SW480 (cell line): ENCODE results near the gene UGT2B11.
"Not testable (repeated sequence)": the region's sequence is repeated elsewhere in the genome, so short reads cannot be mapped to it uniquely, and the experiment has no call there.

Source experiments
- DNase-seq: peaks from one replicate; pipeline ENCODE4 v3.0.0-alpha.2; 2016; ENCODE audit warnings: low spot score

UGT2B11 gene

DNA sequence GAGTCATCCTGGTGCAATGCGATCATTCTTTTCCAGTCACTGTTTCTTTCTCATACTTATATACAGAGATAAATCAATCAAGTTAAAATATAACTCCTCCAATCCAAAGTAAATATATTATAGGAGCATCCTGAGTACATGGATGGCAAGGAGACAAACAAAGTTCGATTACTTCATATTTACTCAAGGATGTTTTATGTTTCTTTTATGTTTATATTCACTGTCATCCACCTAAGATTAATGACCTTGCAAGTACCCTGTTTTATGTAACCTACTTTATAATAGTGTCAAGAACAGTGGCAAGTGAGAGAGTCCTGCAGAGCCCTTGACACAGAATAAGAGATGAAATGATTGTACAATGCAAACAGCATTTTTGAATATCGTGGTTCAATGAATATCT is at the start of gene UGT2B11:
UGT2B11 (minus strand) TSS at position 33 of the 400 bp plus-strand sequence; CDS start at position 7, 26 bp downstream.
- DNase-seq, result no peak

DNA sequence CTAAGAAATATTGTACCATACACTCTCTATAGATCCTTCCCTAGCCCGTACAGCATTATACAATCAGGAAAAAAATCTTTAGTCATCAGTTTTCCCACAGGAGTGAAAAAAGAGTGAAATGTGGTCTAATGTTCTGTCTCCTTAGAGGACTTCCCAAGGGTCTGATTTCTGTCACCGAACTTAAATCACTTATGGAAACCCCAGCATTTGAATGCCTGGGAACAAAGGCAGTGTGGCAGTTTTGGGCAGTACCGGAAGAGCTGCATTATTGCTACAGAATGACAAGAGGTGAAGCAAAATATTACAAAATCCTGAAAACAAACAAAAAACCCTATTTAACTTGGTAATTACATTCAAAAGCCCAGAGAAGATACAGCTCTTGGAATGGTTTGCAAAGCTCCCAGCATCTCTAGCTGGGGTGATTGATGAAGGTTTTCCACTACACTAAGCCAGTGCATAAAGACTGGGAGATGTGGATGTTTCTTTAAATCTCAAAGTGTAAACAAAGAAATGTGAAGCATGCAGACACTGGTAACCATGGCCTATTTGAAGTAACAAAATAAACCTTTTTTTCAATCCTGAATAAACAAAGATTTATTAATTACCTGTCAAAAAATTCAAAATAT is 38.7 kb upstream of the UGT2B11 start:
- not testable (repeated sequence) for DNase-seq

DNA sequence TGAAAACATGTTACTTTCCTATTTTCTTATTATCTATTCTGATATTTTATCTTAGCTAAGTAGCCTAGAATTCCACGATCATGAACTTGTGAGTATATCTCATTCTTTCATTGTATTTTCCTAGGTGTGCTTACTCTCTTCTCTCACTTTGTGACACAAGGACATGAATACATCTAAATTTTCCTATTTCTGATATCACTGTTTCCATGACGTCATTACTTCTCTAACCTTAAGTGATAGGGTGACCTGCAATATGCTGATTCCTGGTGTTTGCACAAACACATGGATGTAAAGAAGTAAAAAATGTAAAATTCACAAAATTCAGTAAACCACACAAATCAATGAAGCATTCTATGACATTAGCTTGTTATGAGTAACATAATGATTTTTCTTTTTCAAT is 36.3 kb upstream of the UGT2B11 start:
- DNase-seq, result not testable (repeated sequence)

DNA sequence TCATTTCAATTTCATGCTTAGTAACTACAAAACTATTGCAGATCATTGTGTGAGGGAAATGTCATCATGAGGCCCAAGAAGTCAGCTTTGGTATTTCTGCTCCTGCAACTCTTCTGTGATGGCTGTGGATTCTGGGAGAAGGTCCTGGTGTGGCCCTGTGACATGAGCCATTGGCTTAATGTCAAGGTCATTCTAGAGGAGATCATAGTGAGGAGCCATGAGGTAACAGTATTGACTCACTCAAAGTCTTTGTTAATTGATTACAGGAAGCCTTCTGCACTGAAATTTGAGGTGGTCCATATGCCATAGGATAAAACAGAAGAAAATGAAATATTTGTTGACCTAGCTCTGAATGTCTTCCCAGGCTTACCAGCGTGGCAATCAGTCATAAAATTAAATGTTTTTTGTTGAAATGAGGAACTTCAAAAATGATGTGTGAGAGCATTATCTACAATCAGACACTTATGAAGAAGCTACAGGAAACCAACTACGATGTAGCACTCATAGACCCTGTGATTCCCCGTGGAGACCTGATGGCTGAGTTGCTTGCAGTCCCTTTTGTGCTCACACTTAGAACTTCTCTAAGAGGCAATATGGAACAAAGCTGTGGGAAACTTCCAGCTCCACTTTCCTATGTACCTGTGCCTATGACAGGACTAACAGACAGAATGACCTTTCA is 28.2 kb upstream of the UGT2B11 start:
- DNase-seq, result not testable (repeated sequence)

DNA sequence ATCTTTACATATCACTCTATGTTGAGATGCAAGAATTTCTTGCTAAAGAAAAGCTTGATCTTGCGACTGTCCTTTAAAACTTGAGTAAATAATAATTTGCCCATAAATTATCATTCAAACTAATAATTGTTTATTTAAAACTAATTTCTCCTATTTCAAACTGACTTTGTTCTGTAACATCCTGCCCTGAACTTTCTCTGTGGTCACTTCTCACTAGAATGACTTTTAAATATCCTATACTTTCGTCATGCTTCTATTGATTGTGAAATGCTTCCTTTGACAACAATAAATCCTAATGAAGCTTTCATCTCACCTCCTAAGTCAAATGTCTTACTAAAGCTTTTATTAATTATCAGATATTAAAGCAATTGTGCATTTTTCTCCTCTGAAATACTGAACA is 27.2 kb upstream of the UGT2B11 start:
- DNase-seq, result not testable (repeated sequence)

DNA sequence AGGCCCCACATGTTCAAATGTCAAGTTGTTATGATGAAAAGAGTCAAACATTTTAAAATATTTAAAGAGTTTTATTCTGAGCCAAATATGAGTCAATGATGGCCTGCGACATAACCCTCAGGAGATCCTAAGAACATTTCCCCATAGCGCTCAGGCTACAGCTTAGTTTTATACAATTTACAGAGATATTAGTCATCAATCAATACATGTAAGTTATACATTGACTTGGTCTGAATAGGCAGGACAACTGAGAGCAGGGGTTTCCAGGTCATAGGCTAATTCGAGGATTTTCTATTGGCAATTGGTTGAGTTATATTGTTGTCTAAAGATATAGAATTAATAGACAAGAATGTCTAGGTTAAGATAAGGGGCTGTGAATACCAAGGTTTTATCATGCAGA is 26.2 kb upstream of the UGT2B11 start:
- not testable (repeated sequence) for DNase-seq

DNA sequence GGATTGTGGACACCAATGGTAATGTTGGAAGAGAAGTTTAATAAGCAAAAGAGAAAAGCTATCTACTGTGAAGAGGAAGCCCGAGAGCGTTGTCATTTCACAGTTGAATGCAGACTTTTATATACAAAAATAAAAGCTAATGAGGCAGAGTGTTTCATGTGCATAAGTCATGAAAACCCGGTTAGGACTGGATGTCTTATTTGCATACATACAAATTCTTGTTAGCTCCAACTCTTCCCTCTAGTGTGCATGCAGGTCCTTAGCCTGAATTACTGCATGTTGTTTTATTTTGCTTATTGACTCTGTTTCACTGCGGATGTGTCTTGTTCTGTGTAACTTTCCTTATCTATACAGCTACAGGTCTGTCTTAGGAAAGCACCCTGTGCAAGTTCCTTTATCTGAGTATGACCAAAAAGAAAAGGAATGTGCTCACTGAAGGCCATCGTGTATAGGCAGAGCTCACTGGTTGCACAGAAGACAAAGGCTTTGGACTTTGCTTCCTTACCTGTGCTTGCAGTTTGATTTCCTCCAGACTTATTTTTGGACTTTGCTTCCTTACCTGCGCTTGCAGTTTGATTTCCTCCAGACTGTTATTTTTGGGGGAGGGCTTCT is 25.1 kb upstream of the UGT2B11 start:
- no peak for DNase-seq

DNA sequence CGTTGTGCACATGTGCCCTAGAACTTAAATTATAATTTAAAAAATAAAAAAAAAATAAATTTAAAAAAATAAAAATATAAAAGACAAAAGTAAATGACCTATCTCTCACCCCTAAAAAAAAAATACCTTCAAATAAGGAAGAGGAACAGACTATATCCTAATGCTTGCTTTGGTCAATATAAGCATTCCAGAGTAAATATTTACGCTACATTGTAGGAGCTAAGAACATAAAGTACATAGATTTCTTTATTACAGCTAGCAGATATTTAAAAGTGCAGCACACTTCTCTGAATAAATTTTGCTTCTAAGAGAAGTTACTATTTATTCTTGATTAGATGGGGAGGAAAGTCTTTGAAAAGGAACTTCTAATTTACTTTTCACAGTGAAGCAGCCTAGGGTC is 24.5 kb upstream of the UGT2B11 start:
- DNase-seq, result no peak

DNA sequence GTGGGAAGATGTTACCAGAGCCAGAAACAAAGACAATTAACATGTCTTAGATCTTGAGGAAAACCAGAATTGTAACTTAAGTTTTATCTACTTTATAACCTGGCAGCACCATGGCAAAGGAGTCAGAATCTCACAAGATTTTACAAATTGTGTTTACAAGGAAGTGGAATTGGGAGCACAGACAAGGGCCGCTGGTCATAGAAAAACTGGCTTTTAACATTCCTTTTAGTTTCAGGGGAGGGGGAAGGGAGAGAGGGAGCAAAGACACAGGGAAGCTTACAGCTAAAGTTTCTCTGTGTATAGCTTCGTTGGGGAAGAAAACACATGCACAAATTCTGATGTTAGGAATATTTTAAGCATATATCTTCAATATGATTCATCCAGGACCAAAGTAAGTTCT is 10.3 kb upstream of the UGT2B11 start:
- DNase-seq, result no peak

DNA sequence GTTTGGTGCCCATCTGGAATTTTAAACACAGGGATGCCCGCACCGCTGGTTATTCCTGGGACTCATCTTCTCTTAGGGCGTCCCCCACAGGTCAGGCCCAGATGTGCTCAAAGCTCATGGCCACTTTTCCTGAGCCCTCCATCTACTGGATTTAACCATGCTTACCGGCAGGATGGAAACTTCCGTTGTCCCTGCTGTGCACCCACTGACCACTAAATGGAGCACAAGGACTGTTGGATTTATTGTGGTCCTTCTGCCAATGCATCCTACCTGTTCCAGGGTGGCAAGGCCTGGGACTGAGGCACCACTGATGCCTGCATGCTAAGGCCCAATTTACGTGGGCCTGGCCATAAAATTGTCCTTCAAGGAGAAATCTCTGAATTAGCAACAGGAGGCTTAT is 8.7 kb upstream of the UGT2B11 start:
- not testable (repeated sequence) for DNase-seq

DNA sequence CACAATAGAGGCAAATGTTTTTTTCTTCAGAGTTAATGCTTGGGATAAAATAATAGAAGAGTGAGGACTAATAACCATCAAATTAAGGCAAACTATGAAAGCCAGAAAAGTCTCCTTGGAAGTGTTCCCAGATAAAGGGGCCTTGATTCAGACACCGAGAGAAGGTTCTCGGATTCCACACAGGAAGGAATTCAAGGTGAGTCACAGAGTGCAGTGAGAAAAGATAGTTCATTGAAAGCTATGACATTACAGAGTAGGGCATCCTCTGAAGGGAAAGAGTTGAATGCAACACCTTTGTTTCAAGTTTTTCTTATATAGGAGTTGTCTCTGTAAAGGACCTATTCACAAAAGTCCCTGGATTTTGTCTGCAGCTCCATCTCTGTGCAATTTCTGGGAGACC is 3.9 kb upstream of the UGT2B11 start:
- DNase-seq, result not testable (repeated sequence)

DNA sequence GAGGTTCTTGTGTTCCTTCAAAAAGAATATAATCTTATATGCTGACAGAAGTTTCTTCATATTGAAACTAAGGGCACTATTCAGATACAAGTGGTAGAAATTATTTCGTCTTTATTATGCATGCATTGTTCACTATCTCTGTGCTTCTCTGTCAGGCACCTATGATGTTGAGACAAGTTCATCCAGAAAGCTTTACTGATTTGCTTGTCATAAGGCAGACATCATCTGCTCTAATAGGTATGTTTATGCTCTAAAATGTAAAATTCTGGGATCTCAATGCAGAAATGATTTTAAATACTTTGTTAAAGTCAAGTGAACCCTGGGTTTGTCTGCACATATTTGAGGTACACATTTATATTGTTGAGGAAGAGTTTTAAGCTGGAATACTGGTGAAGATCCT is 3.6 kb downstream of the UGT2B11 start:
- DNase-seq, result no peak

DNA sequence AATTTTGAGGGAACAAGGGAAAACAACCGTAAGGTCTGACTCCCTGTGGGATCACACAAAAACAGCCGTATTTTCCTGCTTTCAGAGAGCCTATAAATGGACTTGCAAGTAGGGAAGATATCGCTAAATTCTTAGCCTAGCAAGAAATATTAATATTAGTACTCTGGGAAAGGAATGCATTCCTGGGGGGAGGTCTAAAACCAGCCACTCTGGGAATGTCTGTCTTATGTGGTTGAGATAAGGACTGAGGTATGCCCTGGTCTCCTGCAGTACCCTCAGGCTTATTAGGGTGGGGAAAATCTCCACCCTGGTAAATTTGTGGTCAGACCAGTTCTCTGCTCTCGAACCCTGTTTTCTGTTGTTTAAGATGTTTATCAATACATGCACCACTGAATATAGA is 16.0 kb downstream of the UGT2B11 start:
- not testable (repeated sequence) for DNase-seq

DNA sequence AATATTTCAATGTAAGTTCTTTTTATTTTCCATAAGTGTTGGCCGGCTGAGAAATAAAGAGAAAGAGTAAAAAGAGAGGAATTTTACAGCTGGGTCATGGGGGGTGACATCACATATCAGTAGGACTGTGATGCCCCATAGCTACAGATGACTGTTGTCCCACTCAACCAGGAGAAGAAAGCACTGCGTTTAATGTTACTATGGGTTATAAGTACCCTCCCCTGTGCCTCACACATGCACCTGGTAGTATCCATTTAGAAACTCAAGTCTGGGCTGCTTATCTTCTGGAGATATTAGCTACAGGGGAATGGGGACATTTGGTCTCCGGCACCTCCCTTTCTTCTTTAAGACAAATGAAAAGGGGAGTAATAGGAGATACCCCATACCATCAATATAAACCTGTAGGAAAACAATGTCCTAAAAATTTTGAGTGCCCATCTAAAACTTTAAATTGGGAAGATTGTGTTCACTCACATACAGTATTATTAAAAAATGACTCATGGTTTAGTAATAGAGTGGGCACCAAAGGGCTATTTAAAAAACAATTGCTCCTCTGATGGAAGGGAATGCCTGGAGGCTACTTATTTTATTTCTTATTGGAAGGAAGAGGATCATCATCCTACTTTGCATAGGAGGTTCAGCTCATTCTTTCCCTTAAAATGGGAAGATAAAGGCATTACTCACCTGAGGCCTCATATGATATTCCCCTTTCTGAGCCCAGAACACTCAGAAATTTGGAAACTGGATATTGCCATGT is 18.2 kb downstream of the UGT2B11 start:
- DNase-seq, result no peak

DNA sequence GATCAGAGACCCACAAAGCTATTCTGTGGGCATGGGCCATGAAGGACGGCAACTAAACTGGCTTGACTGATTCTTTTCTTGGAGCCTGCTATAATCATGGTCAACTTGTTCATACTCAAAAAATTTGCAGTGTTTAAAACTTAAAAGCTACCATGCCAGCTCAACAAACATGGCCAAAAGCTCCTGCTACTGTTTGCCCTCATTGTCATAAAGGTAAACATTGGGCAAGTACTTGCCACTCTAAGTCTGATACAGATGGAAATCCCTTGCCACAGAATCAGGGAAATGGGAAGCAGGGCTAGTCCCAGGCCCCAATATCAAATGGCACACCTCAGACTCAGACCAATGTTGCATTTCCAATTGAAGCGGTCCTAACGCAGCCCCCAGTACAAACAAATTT is 20.4 kb downstream of the UGT2B11 start:
- no peak for DNase-seq

DNA sequence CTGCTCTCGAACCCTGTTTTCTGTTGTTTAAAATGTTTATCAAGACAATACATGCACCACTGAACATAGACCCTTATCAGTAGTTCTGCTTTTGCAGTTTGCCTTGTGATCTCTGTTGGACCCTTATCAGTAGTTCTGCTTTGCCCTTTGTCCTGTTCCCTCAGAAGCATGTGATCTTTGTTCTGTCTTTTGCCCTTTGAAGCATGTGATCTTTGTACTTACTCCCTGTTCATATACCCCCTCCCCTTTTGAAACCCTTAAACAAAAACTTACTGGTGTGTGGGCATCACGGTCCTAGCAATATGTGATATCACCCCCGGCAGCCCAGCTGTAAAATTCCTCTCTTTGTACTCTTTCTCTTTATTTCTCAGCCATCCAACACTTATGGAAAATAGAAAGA is 22.6 kb downstream of the UGT2B11 start:
- not testable (repeated sequence) for DNase-seq

DNA sequence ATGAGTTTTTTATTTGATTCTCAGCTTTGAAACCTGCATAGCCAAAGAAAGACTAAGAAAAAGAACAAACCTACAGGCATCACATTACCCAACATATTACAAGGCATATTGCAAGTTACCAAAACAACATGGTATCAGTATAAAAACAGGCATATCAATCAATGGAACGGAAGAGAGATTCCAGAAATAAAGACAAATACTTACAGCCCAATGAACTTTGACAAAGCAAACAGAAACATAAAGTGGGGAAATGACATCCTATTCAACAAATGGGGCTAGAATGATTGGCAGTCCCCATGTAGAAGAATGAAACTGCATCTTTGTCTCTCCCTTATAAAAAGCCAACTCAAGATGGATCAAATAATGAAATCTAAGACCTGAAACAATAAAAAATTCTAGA is 23.9 kb downstream of the UGT2B11 start:
- not testable (repeated sequence) for DNase-seq

DNA sequence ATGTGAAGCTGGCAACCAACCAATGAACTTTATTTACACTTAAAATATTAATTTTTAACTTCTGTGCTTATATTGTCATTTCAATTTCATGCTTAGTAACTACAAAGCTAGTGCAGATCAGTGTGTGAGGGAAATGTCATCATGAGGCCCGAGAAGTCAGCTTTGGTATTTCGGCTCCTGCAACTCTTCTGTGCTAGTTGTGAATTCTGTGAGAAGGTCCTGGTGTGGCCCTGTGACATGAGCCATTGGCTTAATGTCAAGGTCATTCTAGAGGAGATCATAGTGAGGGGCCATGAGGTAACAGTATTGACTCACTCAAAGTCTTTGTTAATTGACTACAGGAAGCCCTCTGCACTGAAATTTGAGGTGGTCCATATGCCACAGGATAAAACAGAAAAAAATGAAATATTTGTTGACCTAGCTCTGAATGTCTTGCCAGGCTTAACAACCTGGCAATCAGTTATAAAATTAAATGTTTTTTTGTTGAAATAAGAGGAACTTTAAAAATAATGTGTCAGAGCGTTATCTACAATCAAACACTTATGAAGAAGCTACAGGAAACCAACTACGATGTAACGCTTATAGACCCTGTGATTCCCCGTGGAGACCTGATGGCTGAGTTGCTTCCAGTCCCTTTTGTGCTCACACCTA is 32.9 kb downstream of the UGT2B11 start:
- DNase-seq, result not testable (repeated sequence)

DNA sequence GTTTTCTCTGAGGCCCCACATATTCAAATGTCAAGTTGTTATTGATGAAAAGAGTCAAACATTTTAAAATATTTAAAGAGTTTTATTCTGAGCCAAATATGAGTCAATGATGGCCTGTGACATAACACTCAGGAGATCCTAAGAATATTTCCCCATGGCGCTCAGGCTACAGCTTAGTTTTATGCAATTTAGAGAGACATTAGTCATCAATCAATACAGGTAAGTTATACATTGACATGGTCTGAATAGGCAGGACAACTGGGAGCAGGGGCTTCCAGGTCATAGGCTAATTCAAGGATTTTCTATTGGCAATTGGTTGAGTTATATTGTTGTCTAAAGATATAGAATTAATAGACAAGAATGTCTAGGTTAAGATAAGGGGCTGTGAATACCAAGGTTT is 34.7 kb downstream of the UGT2B11 start:
- DNase-seq, result not testable (repeated sequence)

DNA sequence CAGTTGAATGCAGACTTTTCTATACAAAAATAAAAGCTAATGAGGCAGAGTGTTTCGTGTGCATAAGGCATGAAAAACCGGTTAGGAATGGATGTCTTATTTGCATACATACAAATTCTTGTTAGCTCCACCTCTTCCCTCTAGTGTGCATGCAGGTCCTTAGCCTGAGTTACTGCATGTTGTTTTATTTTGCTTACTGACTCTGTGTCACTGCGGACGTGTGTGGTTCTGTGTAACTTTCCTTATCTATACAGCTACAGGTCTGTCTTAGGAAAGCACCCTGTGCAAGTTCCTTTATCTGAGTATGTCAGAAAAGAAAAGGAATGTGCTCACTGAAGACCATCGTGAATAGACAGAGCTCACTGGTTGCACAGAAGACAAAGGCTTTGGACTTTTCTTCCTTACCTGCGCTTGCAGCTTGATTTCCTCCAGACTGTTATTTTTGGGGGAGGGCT is 35.8 kb downstream of the UGT2B11 start:
- DNase-seq, result not testable (repeated sequence)

DNA sequence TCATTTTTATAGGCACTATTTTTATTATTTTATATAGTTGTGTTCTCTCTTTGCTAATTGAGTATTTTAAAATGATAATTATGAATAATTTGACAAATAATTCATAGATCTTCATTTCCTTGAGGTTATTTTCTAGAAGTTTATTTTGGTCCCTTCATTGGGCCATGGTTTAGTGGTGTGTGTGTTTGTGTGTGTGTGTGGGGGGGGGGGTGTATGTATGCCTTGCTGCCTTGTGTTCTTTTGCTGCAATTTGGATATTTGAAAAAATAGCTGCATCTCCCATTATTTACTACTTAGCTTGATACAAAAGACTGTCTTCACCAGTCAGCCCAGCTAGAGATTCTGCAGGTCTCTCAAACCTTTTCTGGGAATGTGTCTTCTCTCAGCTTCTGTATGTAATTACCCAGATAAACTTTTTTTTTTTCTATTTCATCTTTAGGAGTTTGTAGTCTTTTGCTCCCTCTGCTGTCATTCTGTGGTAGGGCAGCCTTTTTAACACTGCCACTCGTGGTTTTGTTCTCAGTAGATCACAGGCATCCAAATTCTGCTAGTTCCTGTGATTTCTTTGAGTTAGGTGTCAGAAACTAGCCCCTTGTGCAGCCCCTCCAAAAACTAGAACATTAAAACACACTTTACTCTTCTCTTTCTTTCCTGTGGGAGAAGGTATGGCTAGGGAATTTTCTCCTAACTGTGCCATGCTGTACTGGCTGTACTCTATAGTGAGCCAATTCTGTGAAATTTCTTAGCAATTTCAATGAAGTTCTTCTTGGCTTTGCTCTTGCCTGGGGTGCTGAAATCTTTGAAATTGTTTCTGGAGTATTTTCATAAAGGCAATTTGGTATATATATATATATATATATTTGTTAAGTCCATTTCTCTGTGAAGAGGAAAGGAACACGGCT is 44.1 kb downstream of the UGT2B11 start:
- peak; percentile 26 for DNase-seq
